GM19043 (cell line): Measurements from ENCODE around the gene TPRG1.

ENCODE experiments used
- ATAC-seq: cut with Tn5 transposase; IDR thresholded peaks from one replicate; pipeline ENCODE4 v1.9.1; 2021; ENCODE audit warnings: low read depth; ENCODE audit not compliant: unreplicated experiment

TPRG1 gene

GRCh38 chr3:189165092-189165612 lies 6.6 kb upstream of the TPRG1 start:
- no peak for ATAC-seq

- no peak for ATAC-seq
Observed at GRCh38 chr3:189166321-189166720, 5.5 kb upstream of the TPRG1 start.

DNA sequence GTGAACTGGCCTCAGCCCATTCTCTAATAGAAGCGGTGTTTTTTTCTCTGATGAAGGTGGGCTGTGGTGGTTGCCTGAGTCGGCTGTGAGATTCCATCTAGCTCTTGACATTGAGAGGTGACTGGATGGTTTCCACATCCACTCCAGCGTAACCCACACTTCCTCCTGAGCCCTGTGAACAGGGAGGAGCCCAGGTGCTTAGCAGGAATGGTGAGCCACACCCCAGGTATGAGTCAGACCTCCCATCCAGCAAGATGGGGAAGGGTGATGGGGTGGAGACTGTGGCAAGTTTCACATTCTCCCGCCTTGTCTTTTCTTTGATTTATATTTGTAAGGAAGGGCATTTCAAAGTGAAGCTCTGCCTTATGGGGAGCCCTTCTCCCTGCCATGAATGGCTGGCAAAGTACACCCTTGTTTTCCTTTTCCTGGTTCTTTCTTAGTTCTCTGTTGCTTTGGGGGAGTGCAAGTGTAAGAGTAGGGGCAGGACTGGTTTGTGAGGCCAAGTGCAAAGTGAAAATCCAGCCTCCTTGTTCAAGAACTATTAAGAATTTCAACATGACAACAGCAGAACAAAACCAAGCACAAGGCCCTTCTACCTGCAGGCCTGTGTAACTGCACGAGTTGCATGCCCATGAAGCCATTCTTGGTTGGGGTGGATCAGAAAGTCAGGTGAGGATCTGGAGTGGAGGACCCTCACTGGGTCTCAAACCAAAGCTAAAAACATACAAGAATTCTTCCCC lies 4.6 kb upstream of the TPRG1 start:
- no peak for ATAC-seq

DNA sequence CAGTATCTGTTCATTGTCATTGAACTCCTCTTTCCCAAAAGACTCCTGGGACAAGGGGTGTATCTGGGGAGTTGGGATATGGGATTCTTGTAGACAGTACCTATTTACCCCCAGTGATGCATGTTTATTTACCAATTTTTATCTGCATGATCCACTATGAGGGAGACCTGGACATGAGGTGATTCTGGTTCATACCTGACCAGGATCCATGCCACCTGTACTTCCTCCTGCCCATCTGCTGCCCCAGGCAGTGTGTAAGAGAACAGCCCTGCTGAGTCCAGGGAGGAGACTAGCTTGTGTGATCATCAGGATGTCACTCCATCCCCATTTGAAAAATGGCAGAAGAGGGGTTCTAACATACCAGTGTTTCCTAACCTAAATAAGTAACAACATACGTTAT lies 3.1 kb upstream of the TPRG1 start:
- ATAC-seq = no peak

GRCh38 chr3:189169728-189170127 lies 2.0 kb upstream of the TPRG1 start:
- ATAC-seq = no peak

- no peak for ATAC-seq
Observed at GRCh38 chr3:189170559-189170958, 1.2 kb upstream of the TPRG1 start.

GRCh38 chr3:189172668-189173419 lies 1.1 kb downstream of the TPRG1 start:
- no peak for ATAC-seq

DNA sequence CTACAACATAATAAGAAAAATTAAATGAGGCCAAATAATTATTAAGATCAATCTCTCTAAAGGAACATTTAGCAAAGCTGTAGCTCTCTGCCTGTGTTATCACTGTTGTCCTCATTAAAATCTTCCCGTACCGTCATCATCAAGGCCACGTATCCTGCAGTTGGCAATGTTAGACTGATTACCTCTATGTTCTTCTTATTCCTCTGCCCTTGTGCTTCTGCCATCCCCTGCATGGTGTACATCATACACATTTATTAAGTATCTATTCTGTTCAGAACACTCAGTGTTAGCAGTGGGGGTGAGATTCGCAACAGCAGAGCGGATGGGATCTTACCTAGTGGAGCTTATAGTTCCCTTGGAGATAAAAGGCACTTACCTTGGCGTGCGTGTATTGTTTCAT lies 12.8 kb downstream of the TPRG1 start:
- no peak for ATAC-seq

GRCh38 chr3:189186101-189186500 lies 14.3 kb downstream of the TPRG1 start:
- no peak for ATAC-seq

DNA sequence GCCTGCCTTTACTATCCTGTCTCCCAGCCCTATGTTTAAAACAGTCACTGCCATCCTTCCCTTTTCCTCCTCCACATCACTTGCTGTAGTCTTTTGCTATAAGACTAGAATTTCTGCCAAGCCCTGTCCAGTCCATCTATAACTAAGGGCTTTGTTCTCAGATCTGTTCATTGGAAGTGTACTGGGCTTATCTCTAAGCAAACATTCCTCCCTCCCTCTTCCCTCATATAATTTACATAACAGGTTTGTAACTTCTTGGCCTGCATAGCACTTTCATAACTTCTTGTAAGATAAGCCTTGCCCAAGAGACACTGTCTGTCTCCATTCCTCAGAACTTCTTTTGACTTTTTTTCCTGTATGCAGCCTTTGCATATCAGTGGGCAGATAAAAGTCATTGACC lies 16.7 kb downstream of the TPRG1 start:
- no peak for ATAC-seq

DNA sequence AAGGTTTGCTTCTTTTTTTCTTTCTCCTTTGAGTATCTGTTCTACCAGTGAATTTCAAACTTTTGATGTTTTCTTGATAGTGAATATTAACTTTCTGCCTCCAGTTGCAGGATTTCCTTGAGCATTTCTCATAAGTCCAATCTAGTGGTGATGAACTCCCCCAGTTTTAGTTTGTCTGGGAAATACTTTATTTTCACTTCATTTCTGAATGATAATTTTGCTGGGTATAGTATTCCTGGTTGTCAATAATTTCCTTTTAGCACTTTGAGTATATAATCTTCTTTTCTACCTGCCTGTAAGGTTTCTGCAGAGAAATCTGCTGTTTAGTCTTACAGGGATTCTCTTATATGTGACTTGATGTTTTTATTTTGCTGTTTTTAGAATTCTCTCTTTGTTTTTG lies 21.0 kb downstream of the TPRG1 start:
- no peak for ATAC-seq

GRCh38 chr3:189195302-189195701 lies 23.5 kb downstream of the TPRG1 start:
- ATAC-seq = no peak

DNA sequence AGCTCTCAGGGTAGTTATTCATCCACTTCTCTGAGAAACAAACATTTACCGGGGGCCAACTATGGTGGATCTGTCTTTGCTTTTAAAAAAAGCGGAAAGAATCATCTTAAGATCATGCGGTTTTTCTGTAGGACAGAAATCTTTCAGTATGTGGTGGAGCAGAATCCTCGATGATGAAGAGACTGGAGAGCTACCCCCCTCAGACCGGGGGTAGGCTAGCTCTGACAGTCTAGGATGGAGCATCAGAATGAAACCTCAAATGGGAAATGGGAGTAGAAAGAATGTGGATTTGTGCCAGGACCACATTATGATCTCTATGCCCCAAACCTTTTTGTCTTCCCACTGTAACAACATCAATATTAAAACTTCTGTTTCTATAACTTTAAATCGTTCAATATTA lies 30.3 kb downstream of the TPRG1 start:
- no peak for ATAC-seq

DNA sequence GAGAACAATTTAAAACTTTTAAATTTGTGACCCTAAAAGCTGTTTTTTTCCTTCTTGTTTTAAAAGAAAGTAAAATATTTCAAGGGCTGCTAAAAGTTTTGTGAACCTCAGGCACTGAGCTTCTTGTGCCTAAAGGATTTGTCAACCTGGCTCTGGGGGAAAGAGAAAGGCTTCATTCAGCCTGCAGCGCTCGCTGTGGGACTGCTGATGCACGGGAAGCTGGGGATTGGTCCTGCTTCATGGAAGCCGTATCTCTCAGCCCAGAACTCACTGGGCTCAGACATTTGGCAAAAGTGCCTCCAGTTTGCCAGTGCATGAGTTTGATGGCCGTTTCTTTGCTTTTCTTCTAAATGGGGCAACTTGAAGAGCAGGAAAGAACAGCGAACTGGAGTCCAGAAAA lies 30.8 kb downstream of the TPRG1 start:
- no peak for ATAC-seq

GRCh38 chr3:189204167-189204866 lies 32.5 kb downstream of the TPRG1 start:
- ATAC-seq = no peak

- ATAC-seq = no peak
Observed at GRCh38 chr3:189204937-189205336, 33.2 kb downstream of the TPRG1 start.

GRCh38 chr3:189210251-189210770 lies 38.5 kb downstream of the TPRG1 start:
- ATAC-seq = no peak

- ATAC-seq = no peak
Observed at GRCh38 chr3:189212681-189213080, 40.9 kb downstream of the TPRG1 start.

DNA sequence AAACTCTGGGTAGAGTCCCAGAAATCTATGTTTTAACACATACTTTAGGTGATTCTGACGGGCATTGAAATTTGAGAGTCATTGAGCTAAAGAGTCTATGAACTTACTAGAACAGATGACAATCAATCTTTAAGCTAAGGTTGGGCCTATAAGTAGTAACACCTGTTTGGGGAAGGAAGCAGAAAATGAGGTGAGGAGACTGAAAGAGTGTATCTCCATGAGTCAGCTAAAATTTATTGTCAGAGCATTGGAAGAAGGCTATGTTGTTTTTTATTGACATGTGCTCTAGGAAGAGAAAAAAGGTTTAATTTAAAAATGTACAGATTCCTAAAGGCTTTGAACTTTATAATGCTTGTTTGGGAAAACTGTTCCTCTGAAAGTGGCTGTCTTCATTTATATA lies 42.9 kb downstream of the TPRG1 start:
- no peak for ATAC-seq

- no peak for ATAC-seq
Observed at GRCh38 chr3:189222927-189223636, 51.3 kb downstream of the TPRG1 start.
